Mammary epithelial cell (primary cell): ENCODE measurements around the gene LRRC37A.
"Not testable (repeated sequence)": the region's sequence is repeated elsewhere in the genome, so short reads cannot be mapped to it uniquely, and the experiment has no call there.

ENCODE experiments used
- EZH2 ChIP-seq: IDR thresholded peaks from 2 replicates; pipeline ENCODE4 v1.6.1; 2012; ENCODE audit warnings: low read length, inconsistent platforms, borderline replicate concordance
- TF ChIP-seq, protein P1 (sequence below), 2 donors: IDR thresholded peaks in 1 of 2; conservative IDR thresholded peaks in 1 of 2; 2 replicates each; pipeline ENCODE4 v1.5.1; 2011 to 2012; ENCODE audit warnings: inconsistent platforms in 2 of 2, low read length in 2 of 2, mild to moderate bottlenecking in 2 of 2, control low read depth in 1 of 2, low read depth in 1 of 2; ENCODE audit not compliant: insufficient read depth in 1 of 2; ENCODE audit errors: extremely low read depth in 1 of 2

DNA sequence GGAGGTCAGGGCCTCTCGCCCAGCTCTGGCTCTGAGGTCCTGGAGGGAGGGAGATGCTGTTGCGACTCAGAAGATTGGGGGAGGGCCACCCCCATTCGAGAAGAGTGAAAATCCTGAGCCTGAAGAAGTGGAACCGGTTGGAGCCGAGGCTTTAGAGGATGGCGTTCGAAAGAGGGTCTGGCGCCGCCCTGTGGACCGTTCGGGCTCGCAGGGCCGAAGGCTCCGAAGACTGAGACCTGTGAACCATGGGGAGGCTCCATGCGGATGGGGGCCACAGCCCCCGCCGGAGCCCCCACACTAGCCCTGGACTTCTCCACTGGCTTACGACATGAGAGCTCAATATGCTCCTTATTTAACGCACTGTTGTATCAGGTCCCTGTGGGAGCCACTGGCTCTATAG lies 46.3 kb downstream of the LRRC37A start:
- TF ChIP-seq, protein P1, sequence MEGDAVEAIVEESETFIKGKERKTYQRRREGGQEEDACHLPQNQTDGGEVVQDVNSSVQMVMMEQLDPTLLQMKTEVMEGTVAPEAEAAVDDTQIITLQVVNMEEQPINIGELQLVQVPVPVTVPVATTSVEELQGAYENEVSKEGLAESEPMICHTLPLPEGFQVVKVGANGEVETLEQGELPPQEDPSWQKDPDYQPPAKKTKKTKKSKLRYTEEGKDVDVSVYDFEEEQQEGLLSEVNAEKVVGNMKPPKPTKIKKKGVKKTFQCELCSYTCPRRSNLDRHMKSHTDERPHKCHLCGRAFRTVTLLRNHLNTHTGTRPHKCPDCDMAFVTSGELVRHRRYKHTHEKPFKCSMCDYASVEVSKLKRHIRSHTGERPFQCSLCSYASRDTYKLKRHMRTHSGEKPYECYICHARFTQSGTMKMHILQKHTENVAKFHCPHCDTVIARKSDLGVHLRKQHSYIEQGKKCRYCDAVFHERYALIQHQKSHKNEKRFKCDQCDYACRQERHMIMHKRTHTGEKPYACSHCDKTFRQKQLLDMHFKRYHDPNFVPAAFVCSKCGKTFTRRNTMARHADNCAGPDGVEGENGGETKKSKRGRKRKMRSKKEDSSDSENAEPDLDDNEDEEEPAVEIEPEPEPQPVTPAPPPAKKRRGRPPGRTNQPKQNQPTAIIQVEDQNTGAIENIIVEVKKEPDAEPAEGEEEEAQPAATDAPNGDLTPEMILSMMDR (conservative IDR thresholded peaks at IDR 0.05 in 1 of 2, IDR thresholded peaks at IDR 0.05 in 1 of 2; ENCODE audit: extremely low read depth in 1 of 2, insufficient read depth in 1 of 2, low read depth in 1 of 2, low read length in 2 of 2) = not testable (repeated sequence)
- TF ChIP-seq EZH2 = not testable (repeated sequence)
